Neural progenitor cell (in vitro differentiated cells): ENCODE results near the gene ACACA. TPM values are rescaled to one million over a fixed set of nuclear protein-coding genes. Genes with fewer than 3 reads are reported as not detected.

Source experiments
- DNase-seq: peaks from one replicate; pipeline ENCODE4 v3.0.0-alpha.2; 2016; ENCODE audit warnings: low spot score
- H2AFZ ChIP-seq: fragments of 200-600 bp; sonication (generic); replicated peaks from 2 replicates; pipeline ENCODE4 v1.6.1; 2016; ENCODE audit warnings: antibody characterized with exemption
- H3F3A ChIP-seq: fragments of 200-600 bp; sonication (generic); 2 replicates; pipeline ENCODE4 v1.6.1; 2016; ENCODE audit warnings: antibody characterized with exemption, low read depth
- H3K27ac ChIP-seq: fragments of 200-600 bp; sonication (generic); 2 replicates; pipeline ENCODE4 v1.5.1; 2016; ENCODE audit warnings: mild to moderate bottlenecking
- H3K27me3 ChIP-seq: fragments of 200-600 bp; sonication (generic); 2 replicates; pipeline ENCODE4 v1.6.1; 2016; ENCODE audit warnings: mild to moderate bottlenecking, moderate library complexity
- H3K36me3 ChIP-seq: fragments of 200-600 bp; sonication (generic); 2 replicates; pipeline ENCODE4 v1.5.1; 2016
- H3K4me1 ChIP-seq: fragments of 200-600 bp; sonication (generic); 2 replicates; pipeline ENCODE4 v1.6.1; 2016; ENCODE audit warnings: mixed run types
- H3K4me2 ChIP-seq: fragments of 200-600 bp; sonication (generic); 2 replicates; pipeline ENCODE4 v1.6.1; 2016
- H3K4me3 ChIP-seq: fragments of 200-600 bp; sonication (generic); 2 replicates; pipeline ENCODE4 v1.5.1; 2016
- H3K79me2 ChIP-seq: fragments of 200-600 bp; sonication (generic); 2 replicates; pipeline ENCODE4 v1.6.1; 2016; ENCODE audit warnings: low read depth
- H3K9ac ChIP-seq: fragments of 200-600 bp; sonication (generic); 2 replicates; pipeline ENCODE4 v1.6.1; 2016
- H3K9me3 ChIP-seq: fragments of 200-600 bp; sonication (generic); 2 replicates; pipeline ENCODE4 v1.5.1; 2016; ENCODE audit warnings: low read depth
- H4K20me1 ChIP-seq: fragments of 200-600 bp; sonication (generic); 2 replicates; pipeline ENCODE4 v1.6.1; 2016; ENCODE audit warnings: low read depth
- H3K27ac Mint-ChIP-seq: 3 replicates; pipeline ENCODE4 v1.8.0; 2021; ENCODE audit warnings: mixed read lengths
- H3K27me3 Mint-ChIP-seq: 2 replicates; pipeline ENCODE4 v1.8.0; 2022; ENCODE audit warnings: low read depth, mild to moderate bottlenecking, inconsistent platforms, moderate library complexity, mixed read lengths; ENCODE audit not compliant: insufficient read depth
- H3K36me3 Mint-ChIP-seq: 3 replicates; pipeline ENCODE4 v1.8.0; 2021; ENCODE audit warnings: mixed read lengths
- H3K4me1 Mint-ChIP-seq: 3 replicates; pipeline ENCODE4 v1.8.0; 2021; ENCODE audit warnings: mixed read lengths
- H3K4me3 Mint-ChIP-seq: 3 replicates; pipeline ENCODE4 v1.8.0; 2021; ENCODE audit warnings: mild to moderate bottlenecking, moderate library complexity, mixed read lengths
- H3K9me3 Mint-ChIP-seq: 3 replicates; pipeline ENCODE4 v1.8.0; 2020; ENCODE audit warnings: mixed read lengths
- CTCF ChIP-seq: fragments of 200-600 bp; sonication (generic); IDR thresholded peaks from 2 replicates; pipeline ENCODE4 v1.5.1; 2017; ENCODE audit warnings: antibody characterized with exemption, mild to moderate bottlenecking
- EZH2 ChIP-seq: fragments of 200-600 bp; sonication (generic); IDR thresholded peaks from 2 replicates; pipeline ENCODE4 v1.6.1; 2017; ENCODE audit warnings: antibody characterized with exemption, mild to moderate bottlenecking, moderate library complexity
- EZH2phosphoT487 ChIP-seq: fragments of 200-600 bp; sonication (generic); IDR thresholded peaks from 2 replicates; pipeline ENCODE4 v1.6.1; 2017; ENCODE audit warnings: antibody characterized with exemption
- total RNA-seq: library from RNA; depleted of rRNA; stranded (reverse); fragments of >200 nt; gene quantifications from 2 replicates; pipeline ENCODE4 v1.2.3, GENCODE V29; 2015; ENCODE audit warnings: low replicate concordance

Gene ACACA
- total RNA-seq, 1 donor from 2014 or later = 88.6 TPM

- H3K4me1 ChIP-seq = peaks cover 75% of the 10 kb centered on the region
- Mint-ChIP-seq H3K27ac (no peak overlapping the region), H3K9me3 (no peaks in the 10 kb centered on the region), H3K36me3 (peaks cover 13% of the 10 kb centered on the region), H3K4me1 (peaks cover 58% of the 10 kb centered on the region), H3K27me3 (no peaks in the 10 kb centered on the region), H3K4me3 (no peak overlapping the region)
- H3K4me2 ChIP-seq = peak overlapping the region; percentile 45
- no peaks in the 10 kb centered on the region for H3K36me3 ChIP-seq
- no peak for TF ChIP-seq EZH2phosphoT487
- no peak for TF ChIP-seq EZH2
- no peak for TF ChIP-seq CTCF
- peak overlapping the region; percentile 34 for H3K9ac ChIP-seq
- H3K27me3 ChIP-seq = no peaks in the 10 kb centered on the region
- H3K4me3 ChIP-seq = no peak overlapping the region
- H3K27ac ChIP-seq = peak overlapping the region; percentile 49
- no peaks in the 10 kb centered on the region for H4K20me1 ChIP-seq
- no peak overlapping the region for H2AFZ ChIP-seq
- peaks cover 58% of the 10 kb centered on the region for H3F3A ChIP-seq
- H3K9me3 ChIP-seq = no peaks in the 10 kb centered on the region
- no peaks in the 10 kb centered on the region for H3K79me2 ChIP-seq
- DNase-seq = peak; percentile 43
Observed at GRCh38 chr17:37134050-37134449, 272.6 kb downstream of the ACACA start.

DNA sequence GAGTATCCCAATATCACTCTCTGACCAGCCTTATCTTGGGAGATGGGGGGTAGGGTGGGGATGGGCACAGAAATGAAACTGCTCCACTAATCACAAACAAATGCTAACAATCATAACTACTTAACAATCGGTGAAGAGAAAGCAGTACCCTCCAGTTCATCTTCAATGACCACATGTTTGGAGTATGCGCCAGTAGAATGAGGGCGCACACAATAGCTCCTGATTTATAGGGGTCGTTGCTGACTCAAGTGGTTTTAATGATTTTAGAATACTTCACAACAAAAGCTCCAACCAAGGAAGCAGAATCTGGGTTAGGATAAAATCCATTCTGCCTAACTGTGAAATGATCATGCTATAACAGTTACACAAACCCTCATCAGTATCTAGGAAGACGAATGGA is 273.5 kb downstream of the ACACA start:
- Histone ChIP-seq H3K27ac (no peak overlapping the region), H3K4me3 (no peak overlapping the region), H2AFZ (no peak overlapping the region), H4K20me1 (no peaks in the 10 kb centered on the region), H3K79me2 (no peaks in the 10 kb centered on the region), H3K27me3 (no peaks in the 10 kb centered on the region), H3K9me3 (no peaks in the 10 kb centered on the region), H3K9ac (no peak overlapping the region), H3F3A (peaks cover 57% of the 10 kb centered on the region), H3K36me3 (no peaks in the 10 kb centered on the region), H3K4me2 (peak overlapping the region; percentile 45), H3K4me1 (peaks cover 75% of the 10 kb centered on the region)
- TF ChIP-seq EZH2phosphoT487 = no peak
- TF ChIP-seq CTCF = no peak
- TF ChIP-seq EZH2 = no peak
- Mint-ChIP-seq H3K27ac (no peak overlapping the region), H3K36me3 (peaks cover 21% of the 10 kb centered on the region), H3K4me3 (no peak overlapping the region), H3K9me3 (no peaks in the 10 kb centered on the region), H3K4me1 (peaks cover 55% of the 10 kb centered on the region), H3K27me3 (no peaks in the 10 kb centered on the region)
- DNase-seq = no peak

- Histone ChIP-seq H2AFZ (no peak overlapping the region), H3F3A (peaks cover 51% of the 10 kb centered on the region), H3K9ac (no peak overlapping the region), H4K20me1 (no peaks in the 10 kb centered on the region), H3K27ac (peak overlapping the region; percentile 83), H3K27me3 (no peaks in the 10 kb centered on the region), H3K9me3 (no peaks in the 10 kb centered on the region), H3K4me2 (peak overlapping the region; percentile 69), H3K4me1 (peaks cover 67% of the 10 kb centered on the region), H3K36me3 (no peaks in the 10 kb centered on the region), H3K4me3 (no peak overlapping the region), H3K79me2 (no peaks in the 10 kb centered on the region)
- no peaks in the 10 kb centered on the region for H3K27me3 Mint-ChIP-seq
- peak; percentile 29 for DNase-seq
- H3K4me3 Mint-ChIP-seq = no peak overlapping the region
- H3K4me1 Mint-ChIP-seq = peaks cover 50% of the 10 kb centered on the region
- TF ChIP-seq EZH2phosphoT487 (no peak), CTCF (no peak), EZH2 (no peak)
- H3K9me3 Mint-ChIP-seq = no peaks in the 10 kb centered on the region
- peak overlapping the region; percentile 44 for H3K27ac Mint-ChIP-seq
- H3K36me3 Mint-ChIP-seq = peaks cover 23% of the 10 kb centered on the region
Observed at GRCh38 chr17:37131669-37132611, 274.7 kb downstream of the ACACA start.
